ENCODE results near the gene MMD.
"Not testable (repeated sequence)": the region's sequence is repeated elsewhere in the genome, so short reads cannot be mapped to it uniquely, and the experiment has no call there.

MMD gene

DNA sequence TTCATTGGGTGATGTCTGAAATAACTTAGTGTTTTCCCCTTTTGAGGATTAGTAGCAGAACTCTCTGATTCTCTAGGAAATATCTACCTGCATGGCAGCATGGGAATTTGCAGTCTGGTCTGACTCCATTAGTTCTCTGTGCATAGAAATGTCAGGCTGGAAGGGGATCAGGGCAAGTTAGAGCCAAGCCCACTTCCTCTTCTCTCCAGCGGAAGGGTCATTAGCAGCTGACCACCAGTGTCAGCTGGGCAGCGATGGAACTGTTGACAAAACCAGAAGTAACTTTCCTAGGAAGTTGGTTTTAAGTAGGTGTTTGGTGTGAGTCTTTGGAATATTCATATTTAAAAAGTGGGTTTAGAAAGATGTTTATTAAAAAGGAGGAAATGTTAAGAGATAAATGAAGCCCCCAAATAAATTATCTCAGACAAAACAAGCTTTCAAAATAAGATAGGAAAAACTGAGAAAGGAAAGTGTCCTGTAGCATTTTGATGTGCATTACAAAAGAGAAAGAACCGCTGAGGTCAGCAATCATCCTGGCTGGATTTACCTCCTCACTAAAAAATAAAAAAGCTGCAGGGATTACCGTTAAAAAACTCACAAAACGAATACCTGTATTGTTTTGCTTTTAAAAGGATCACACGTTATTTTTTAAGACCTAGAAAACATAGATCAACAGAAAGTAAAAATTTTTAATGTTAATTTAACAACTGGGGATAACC is 32.4 kb upstream of the MMD start:
- no peaks in the 10 kb centered on the region for H3K36me3 ChIP-seq (ENCODE audit: control insufficient read depth, insufficient read depth, low read length)
- no CpG with 5 or more reads among the region's 6 CpGs for WGBS (ENCODE audit: insufficient coverage, insufficient read length)
- no peak overlapping the region for H3K4me3 ChIP-seq (ENCODE audit: low read length)
- H3K27ac ChIP-seq (ENCODE audit: low read length): no peak overlapping the region
- H3K9me3 ChIP-seq (ENCODE audit: control insufficient read depth, insufficient read depth, low read length): no peaks in the 10 kb centered on the region
- DNase-seq (ENCODE audit: low read depth, low spot score): no peak
- H3K4me1 ChIP-seq (ENCODE audit: control insufficient read depth, insufficient read depth, low read length): peaks cover 6% of the 10 kb centered on the region; the same call in 1 of the 2 replicates
- no peaks in the 10 kb centered on the region for H3K27me3 ChIP-seq (ENCODE audit: control insufficient read depth, insufficient read depth, low read length)

DNA sequence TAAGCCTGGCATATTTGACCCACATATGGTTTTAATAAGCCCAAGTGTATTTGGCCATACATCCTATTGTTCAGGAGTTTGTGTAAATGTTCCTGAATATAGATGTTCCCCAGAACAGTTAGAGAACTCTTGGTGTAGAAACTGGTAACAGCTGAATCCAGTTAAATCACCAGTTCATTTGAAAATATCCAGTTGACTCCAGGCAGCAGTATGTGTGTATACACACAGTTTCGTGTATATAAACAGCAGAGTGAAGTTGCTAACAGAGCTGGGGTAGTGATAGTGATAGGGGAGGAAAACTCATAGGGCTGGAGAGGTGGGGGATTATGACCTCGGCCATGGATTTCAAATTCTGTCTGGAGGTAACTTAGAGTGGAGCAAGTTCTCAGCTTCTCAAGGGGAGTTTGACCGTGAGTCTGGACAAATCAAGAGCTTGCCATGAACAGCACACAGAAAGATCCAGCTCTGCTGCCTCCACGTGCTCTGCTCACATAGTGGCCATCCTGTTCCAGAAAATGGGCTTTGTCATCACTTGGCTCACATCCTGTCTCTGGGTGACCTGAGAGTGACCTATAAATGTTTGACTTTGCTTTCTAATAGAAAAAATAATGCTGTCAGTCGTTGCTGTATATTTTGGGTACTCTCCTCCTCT is 30.6 kb upstream of the MMD start:
- no CpG with 5 or more reads among the region's 5 CpGs for WGBS (ENCODE audit: insufficient coverage, insufficient read length)
- no peaks in the 10 kb centered on the region for H3K36me3 ChIP-seq (ENCODE audit: control insufficient read depth, insufficient read depth, low read length)
- no peak for DNase-seq (ENCODE audit: low read depth, low spot score)
- H3K27me3 ChIP-seq (ENCODE audit: control insufficient read depth, insufficient read depth, low read length): no peaks in the 10 kb centered on the region
- no peak overlapping the region for H3K27ac ChIP-seq (ENCODE audit: low read length)
- H3K9me3 ChIP-seq (ENCODE audit: control insufficient read depth, insufficient read depth, low read length): no peaks in the 10 kb centered on the region
- peaks cover 2% of the 10 kb centered on the region; the same call in 1 of the 2 replicates for H3K4me1 ChIP-seq (ENCODE audit: control insufficient read depth, insufficient read depth, low read length)
- H3K4me3 ChIP-seq (ENCODE audit: low read length): no peak overlapping the region

DNA sequence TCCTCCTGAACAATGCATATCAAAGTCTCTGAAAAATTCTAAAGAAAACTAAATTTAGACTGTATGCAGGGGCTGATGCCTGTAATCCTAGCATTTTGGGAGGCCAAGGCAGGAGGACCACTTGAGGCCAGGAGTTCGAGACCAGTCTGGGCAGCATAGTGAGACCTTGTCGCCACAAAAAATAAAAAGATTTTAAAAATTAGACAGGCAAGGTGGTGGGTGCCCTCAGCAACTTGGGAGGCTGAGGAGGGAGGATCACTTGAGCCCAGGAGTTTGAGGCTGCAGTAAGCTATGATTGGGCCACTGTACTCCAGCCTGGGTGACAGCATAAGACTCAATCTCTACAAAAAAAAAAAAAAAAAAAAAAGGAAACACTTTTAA is 30.1 kb upstream of the MMD start:
- Histone ChIP-seq H3K27ac (ENCODE audit: low read length) (no peak overlapping the region), H3K4me1 (ENCODE audit: control insufficient read depth, insufficient read depth, low read length) (peaks cover 2% of the 10 kb centered on the region; the same call in 1 of the 2 replicates), H3K4me3 (ENCODE audit: low read length) (no peak overlapping the region), H3K9me3 (ENCODE audit: control insufficient read depth, insufficient read depth, low read length) (no peaks in the 10 kb centered on the region), H3K27me3 (ENCODE audit: control insufficient read depth, insufficient read depth, low read length) (no peaks in the 10 kb centered on the region), H3K36me3 (ENCODE audit: control insufficient read depth, insufficient read depth, low read length) (no peaks in the 10 kb centered on the region)
- WGBS (ENCODE audit: insufficient coverage, insufficient read length): no CpG with 5 or more reads among the region's 2 CpGs
- DNase-seq (ENCODE audit: low read depth, low spot score): no peak

DNA sequence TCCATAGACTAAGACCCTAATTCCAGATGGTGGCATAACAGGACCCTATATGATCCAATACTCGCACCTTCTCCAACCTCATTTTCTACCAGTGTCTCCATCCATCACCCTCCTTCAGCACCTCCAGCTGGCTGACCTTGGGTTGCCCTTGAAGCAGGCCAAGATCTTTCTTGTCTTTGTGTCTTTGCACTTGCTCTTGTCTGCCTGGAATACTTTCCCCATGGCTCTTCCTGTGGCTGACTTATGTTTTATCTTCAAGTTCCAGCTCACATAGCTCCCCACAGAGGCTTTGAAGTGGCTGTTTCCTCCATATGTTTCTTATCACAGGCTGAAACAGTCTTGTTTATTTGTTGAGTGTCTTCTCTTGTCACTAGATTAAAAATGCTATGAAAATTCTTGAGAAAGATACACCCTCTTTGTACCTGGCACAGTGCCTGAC is 29.6 kb upstream of the MMD start:
- peaks cover 2% of the 10 kb centered on the region; the same call in 1 of the 2 replicates for H3K4me1 ChIP-seq (ENCODE audit: control insufficient read depth, insufficient read depth, low read length)
- no peaks in the 10 kb centered on the region for H3K27me3 ChIP-seq (ENCODE audit: control insufficient read depth, insufficient read depth, low read length)
- no peak for DNase-seq (ENCODE audit: low read depth, low spot score)
- no peak overlapping the region for H3K27ac ChIP-seq (ENCODE audit: low read length)
- H3K4me3 ChIP-seq (ENCODE audit: low read length): no peak overlapping the region
- H3K36me3 ChIP-seq (ENCODE audit: control insufficient read depth, insufficient read depth, low read length): no peaks in the 10 kb centered on the region
- H3K9me3 ChIP-seq (ENCODE audit: control insufficient read depth, insufficient read depth, low read length): no peaks in the 10 kb centered on the region
- no CpG with 5 or more reads among the region's 1 CpG for WGBS (ENCODE audit: insufficient coverage, insufficient read length)

DNA sequence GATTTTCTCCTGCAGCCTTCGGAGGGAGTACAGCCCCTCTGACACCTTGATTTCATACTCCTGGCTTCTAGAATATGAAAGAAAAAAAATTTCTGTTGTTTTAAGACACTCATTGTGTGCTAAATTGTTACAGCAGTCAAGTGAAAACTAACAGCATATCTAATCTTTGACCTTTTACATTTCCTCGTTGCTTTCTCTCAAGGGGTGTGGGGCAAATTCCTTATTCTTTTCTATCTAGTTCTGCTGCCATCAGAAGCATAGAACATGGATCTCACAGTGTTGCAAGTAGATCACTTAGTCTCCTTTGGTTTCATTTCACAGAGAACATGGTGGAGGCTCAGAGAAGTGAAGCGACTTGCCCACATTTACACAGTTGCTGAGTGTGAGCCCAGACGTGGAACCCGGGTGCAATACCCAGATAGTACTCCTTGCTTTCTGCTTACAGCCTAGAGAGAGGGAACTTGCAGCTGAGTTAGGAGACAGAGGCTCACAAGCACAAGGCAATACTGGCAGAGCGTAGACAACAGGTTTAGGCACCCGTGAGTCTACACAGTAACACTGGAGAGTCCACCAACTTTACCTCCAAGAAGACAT is 28.7 kb upstream of the MMD start:
- Histone ChIP-seq H3K27me3 (ENCODE audit: control insufficient read depth, insufficient read depth, low read length) (no peaks in the 10 kb centered on the region), H3K4me3 (ENCODE audit: low read length) (no peak overlapping the region), H3K27ac (ENCODE audit: low read length) (no peak overlapping the region), H3K9me3 (ENCODE audit: control insufficient read depth, insufficient read depth, low read length) (no peaks in the 10 kb centered on the region), H3K36me3 (ENCODE audit: control insufficient read depth, insufficient read depth, low read length) (no peaks in the 10 kb centered on the region), H3K4me1 (ENCODE audit: control insufficient read depth, insufficient read depth, low read length) (peaks cover 2% of the 10 kb centered on the region; the same call in 1 of the 2 replicates)
- WGBS (ENCODE audit: insufficient coverage, insufficient read length): no CpG with 5 or more reads among the region's 7 CpGs
- no peak for DNase-seq (ENCODE audit: low read depth, low spot score)

DNA sequence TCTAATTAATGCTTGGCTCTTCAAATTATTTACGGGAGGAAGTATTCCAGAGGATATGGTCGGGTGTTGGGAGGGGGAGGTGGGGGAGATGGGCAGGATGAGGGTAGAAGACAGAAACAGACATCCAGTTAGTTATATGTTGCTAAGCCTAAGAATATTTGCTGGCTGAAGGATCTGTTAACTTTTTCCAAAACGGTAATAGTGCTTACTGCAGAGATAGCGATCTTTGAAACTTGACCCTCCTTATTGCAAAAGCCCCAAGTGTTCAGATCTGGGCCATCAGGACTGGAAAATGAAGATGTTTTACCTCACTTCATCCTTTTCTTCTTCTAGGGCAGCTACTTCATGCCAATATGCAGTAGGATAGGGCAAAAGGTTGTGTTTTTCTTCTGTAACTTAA is 27.0 kb upstream of the MMD start:
- no peaks in the 10 kb centered on the region for H3K27me3 ChIP-seq (ENCODE audit: control insufficient read depth, insufficient read depth, low read length)
- H3K4me1 ChIP-seq (ENCODE audit: control insufficient read depth, insufficient read depth, low read length): peaks cover 2% of the 10 kb centered on the region; the same call in 1 of the 2 replicates
- H3K9me3 ChIP-seq (ENCODE audit: control insufficient read depth, insufficient read depth, low read length): no peaks in the 10 kb centered on the region
- no peak overlapping the region for H3K4me3 ChIP-seq (ENCODE audit: low read length)
- H3K27ac ChIP-seq (ENCODE audit: low read length): no peak overlapping the region
- WGBS (ENCODE audit: insufficient coverage, insufficient read length): no CpG with 5 or more reads among the region's 4 CpGs
- DNase-seq (ENCODE audit: low read depth, low spot score): no peak
- no peaks in the 10 kb centered on the region for H3K36me3 ChIP-seq (ENCODE audit: control insufficient read depth, insufficient read depth, low read length)

DNA sequence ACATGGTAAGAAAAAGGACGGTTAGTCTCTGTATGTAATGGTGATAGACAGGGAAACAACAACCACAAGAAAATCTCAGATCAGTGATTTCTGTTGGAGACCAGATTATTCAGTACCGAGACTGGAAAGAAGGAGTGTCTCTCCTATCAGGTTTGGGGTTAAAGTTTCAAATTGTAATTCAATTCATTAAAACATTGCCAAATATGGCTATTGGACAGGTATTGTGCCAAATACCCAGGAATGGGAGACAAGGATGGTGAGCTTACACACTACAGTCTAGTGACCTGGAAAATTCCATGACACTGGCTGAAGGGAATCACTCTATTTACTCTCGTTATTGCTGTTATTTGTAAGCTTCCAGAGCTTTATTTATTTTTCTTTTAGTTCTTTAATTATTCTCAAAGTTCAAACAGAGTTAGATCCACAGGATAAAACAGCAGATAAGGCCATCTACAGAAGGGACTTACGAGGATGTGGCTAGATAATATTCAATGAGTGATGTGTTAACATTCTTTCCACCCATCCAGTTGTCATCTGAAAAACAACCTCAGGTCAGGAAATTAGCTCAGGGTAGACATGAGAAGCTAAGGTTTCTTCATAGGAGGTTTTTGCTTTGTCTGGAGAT is 25.1 kb upstream of the MMD start:
- no peak overlapping the region for H3K27ac ChIP-seq (ENCODE audit: low read length)
- DNase-seq (ENCODE audit: low read depth, low spot score): no peak
- no CpG with 5 or more reads among the region's 4 CpGs for WGBS (ENCODE audit: insufficient coverage, insufficient read length)
- H3K4me3 ChIP-seq (ENCODE audit: low read length): no peak overlapping the region
- no peaks in the 10 kb centered on the region for H3K27me3 ChIP-seq (ENCODE audit: control insufficient read depth, insufficient read depth, low read length)
- peaks cover 2% of the 10 kb centered on the region; the same call in 1 of the 2 replicates for H3K4me1 ChIP-seq (ENCODE audit: control insufficient read depth, insufficient read depth, low read length)
- no peaks in the 10 kb centered on the region for H3K9me3 ChIP-seq (ENCODE audit: control insufficient read depth, insufficient read depth, low read length)
- no peaks in the 10 kb centered on the region for H3K36me3 ChIP-seq (ENCODE audit: control insufficient read depth, insufficient read depth, low read length)

DNA sequence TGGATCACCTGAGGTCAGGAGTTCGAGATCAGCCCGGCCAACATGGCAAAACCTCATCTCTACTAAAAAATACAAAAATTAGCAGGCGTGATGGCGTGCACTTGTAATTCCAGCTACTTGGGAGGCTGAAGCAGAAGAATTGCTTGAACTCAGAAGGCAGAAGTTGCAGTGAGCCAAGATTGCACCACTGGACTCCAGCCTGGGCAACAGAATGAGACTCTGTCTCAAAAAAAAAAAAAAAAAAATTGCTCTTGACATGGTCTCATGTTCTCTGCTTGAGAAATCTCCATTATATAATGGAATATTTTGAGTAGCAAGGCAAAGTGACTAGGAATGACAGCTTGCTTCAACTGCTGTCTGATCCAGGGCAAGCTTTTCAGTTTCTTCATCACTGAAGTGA is 24.4 kb upstream of the MMD start:
- not testable (repeated sequence) for DNase-seq (ENCODE audit: low read depth, low spot score); H3K4me1 ChIP-seq (ENCODE audit: control insufficient read depth, insufficient read depth, low read length); H3K9me3 ChIP-seq (ENCODE audit: control insufficient read depth, insufficient read depth, low read length); H3K27ac ChIP-seq (ENCODE audit: low read length); H3K4me3 ChIP-seq (ENCODE audit: low read length); H3K36me3 ChIP-seq (ENCODE audit: control insufficient read depth, insufficient read depth, low read length); H3K27me3 ChIP-seq (ENCODE audit: control insufficient read depth, insufficient read depth, low read length)
- WGBS (ENCODE audit: insufficient coverage, insufficient read length): no CpG with 5 or more reads among the region's 4 CpGs

DNA sequence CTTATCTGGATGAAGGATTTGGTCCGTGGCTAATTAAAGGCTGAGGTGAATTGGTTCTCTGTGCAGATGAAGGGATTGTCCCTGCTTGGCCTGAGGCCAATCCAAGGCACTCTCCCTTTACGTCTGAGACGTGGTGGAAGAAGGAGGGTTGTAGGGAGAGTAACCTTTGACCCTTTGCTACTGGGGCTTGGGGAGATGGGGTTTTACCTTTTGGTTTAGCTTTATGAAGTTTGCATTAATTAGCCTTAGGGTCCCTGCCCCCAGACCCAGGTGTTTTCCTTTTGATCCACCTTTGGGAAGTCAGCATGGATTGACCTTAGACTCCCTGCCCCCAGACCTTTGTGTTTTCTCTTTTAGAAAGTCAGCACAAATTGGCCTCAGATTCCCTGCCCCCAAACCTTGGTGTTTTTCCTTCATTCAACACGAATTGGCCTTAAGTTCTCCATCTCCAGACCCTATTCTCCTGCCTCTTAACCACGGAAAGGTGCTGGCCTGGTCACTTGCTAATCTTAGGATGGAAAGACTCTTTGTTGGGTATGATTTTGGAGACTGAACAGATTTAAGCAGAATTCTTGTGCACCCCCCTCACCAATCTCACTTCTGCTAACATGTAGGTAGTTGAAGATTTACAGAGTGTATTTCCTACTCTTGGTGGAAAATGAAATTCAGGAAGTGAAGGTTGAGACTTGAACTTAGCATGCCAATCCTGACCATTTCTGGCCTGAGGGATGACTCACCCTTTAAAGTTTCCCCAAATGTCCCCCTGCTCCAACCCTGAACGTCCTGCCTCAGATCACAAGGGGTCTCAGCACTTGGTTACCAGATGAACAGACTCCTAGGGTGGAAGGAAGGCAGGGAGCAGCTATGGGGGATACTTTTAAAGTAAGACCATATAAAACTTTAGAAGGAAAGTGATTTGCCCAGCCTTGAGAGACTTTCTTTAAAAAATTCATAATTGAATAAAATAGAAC is 23.1 kb upstream of the MMD start:
- WGBS (ENCODE audit: insufficient coverage, insufficient read length): no CpG with 5 or more reads among the region's 6 CpGs
- Histone ChIP-seq H3K36me3 (ENCODE audit: control insufficient read depth, insufficient read depth, low read length) (no peaks in the 10 kb centered on the region), H3K4me1 (ENCODE audit: control insufficient read depth, insufficient read depth, low read length) (peaks cover 2% of the 10 kb centered on the region; the same call in 1 of the 2 replicates), H3K27ac (ENCODE audit: low read length) (no peak overlapping the region), H3K27me3 (ENCODE audit: control insufficient read depth, insufficient read depth, low read length) (no peaks in the 10 kb centered on the region), H3K9me3 (ENCODE audit: control insufficient read depth, insufficient read depth, low read length) (no peaks in the 10 kb centered on the region), H3K4me3 (ENCODE audit: low read length) (no peak overlapping the region)
- no peak for DNase-seq (ENCODE audit: low read depth, low spot score)

All from iPS DF 6.9 (cell line).